GM19463 (cell line): ENCODE measurements around the gene SRSF11.
A peak's percentile ranks its signal among the peaks of the same experiment; 100 is the strongest.

Experiments
- ATAC-seq: cut with Tn5 transposase; IDR thresholded peaks from one replicate; pipeline ENCODE4 v1.9.1; 2021; ENCODE audit warnings: mild to moderate bottlenecking, moderate library complexity; ENCODE audit not compliant: unreplicated experiment

Gene SRSF11

DNA sequence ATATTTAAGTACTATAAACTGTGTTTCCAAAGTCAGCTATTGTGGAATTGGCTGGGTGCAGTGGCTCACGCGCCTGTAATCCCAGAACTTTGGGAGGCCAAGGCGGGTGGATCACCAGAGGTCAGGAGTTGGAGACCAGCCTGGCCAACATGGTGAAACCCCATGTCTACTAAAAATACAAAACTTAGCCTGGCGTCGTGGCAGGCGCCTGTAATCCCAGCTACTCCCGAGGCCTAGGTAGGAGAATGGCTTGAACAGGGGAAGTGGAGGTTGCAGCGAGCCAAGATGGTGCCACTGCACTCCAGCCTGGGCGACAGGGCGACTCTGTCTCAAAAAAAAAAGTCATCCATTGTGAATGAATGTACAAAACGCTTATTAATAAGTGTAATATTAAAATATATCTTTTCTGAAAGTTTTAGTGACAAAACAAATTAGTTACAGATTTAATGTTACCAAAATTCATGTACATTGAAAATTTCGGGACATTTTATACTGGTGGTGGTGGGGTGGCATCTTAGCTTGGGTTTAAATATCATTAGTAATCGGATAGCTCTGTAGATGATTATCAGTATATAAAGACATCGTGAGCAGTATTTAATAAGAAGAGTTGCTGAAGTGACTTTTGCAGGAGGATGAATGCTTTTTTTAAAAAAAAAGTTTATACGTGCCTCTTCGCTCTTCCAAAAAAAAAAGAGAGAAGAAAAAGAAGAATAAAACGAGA lies 503 bp upstream of the SRSF11 start:
- peak; percentile 2 for ATAC-seq

DNA sequence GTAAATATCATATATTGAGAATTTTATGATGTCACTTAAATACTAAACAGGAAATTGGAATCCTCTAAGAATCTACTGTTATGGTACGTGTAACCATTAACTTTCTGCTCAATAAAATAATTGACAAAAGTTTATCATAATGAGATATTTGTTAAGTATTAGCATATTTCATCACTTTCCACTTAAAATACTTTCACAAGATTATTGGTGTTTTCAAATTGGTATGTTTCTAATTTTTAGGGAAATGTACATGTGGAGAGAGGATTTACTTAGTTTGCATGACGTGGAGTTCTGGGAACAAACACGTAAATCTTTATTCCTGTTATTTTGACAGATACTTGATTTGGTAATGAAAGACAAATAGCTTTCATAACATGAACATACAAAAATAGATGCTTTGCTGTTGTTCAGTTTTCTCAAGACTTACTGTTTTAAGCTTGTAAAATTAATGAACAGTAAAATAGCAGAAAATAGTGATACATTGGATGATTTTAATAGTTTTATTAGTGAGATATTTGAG lies 1.6 kb downstream of the SRSF11 start:
- no peak for ATAC-seq

DNA sequence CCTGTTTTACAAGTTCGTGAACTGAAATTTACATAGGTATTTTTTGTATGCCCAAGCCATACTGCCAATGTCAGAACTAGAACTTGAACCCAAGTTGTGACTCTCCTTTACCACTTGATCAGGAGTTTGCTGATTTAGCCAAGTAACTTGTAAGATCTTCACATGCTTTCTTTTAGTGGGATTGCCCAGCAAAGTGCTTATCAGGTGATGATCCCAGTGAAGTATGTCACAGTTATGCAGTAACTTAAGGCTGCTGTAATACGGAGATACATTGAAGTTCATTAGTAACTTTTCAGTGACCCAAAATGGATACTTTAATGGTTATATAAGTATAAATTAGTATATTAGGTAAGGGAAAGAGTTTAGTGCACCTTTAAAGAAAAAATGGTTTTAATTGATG lies 3.8 kb downstream of the SRSF11 start:
- no peak for ATAC-seq

DNA sequence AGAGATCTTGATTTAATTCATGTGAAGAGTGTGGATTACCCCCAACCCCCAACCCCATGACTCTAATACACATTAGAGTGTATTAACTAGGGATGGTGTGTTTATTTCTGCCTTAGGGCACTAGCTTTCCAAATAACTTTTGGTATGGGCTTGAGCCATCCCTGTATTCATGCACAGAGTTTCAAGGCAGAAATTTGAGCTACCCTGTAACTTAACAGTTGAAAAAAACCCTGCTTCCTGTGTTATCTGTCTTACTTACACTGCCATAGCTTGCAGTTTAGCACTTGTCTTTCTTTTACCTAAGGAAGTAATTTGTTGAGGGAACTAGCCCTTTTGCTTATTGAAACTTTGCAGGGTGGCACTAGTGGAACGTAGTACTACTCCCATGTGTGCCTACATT lies 6.3 kb downstream of the SRSF11 start:
- ATAC-seq = no peak

DNA sequence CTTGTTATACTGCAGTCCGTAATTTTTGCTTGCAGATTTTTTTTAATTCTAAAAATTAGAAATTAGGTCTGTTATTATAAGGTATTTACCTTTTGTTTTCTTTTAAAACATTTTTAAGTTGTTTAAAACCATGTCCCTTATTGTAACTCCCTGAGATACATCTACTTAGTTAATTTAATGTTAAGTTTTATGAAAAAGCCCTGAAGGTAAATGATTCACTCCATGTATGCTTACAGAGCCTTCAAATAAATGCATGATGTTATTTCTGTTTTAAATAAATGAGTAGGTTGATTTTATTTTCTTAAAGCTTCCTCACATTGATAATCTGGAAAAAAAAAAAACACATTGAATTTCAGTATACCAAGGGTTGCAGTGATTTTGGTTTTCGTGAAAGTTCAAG lies 7.5 kb downstream of the SRSF11 start:
- no peak for ATAC-seq

DNA sequence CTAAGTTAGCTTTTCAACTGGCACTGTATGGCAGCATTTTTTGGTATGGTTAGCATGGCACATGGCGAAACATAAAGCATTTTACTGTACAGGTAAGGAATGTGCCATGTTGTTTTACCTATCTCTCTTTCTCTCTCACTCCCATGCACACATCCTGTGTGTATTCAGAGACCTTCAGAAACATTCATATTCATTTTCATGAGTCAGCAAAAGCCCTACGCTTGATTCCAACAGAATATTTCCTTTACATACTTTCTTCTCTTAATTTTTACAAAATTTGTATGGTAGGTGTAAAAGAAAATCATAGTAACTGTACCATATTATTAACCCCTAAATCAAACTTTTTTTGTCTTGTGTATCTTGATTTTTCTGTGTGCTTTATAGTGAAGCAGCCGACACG lies 10.3 kb downstream of the SRSF11 start:
- no peak for ATAC-seq

DNA sequence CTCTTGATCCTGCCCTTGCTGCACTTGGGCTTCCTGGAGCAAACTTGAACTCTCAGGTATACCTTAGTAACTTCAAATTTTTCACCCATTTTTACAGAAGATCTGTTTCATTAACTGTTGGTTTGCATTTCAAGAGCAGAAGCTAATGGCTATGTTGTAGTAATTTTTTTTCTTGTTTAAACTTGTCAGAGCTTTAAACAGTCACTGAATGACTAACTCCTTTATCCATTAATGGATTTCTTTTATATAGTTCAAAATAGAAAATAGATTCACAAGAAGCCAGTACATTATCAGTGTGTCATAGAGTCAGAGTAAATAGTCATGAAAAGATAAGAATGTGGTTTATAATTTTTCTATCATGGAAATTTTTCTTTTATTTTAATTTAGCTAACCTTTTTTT lies 13.6 kb downstream of the SRSF11 start:
- ATAC-seq = no peak

DNA sequence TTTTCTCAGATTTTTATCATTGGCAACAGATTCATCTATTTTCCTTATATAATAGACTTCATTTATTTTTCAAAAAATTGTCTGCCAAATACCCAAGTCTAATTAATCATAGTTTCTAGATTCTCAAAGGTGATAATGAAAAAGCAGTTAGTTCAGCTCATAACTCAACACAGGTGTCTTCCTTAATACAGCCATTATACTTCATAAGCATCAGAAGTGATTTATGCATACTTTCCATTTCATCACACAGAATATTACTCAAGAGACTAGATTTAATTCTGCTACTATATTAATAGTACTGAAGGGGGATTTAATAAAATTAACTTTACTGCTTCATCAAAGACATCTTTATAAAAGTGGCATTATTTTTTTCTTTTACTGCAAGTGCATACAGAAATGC lies 18.8 kb downstream of the SRSF11 start:
- no peak for ATAC-seq

DNA sequence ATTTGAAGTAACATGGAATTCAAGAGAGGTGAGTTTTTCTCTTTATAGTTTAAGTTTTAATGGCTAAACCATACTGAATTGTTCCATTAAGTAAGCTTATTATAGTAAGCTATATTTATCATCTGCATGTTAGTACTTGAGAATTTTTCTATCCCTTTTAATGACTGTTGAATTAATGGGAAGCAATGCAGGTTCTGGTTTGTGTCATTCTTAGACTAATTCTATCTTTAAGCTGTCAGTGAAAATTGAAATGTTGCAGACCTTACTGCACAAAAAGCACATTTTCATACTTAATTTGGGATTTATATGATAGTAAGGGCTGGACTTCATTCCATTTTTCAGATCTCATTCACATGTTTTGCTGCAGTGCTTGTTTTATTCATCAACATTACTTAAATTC lies 25.9 kb downstream of the SRSF11 start:
- no peak for ATAC-seq

DNA sequence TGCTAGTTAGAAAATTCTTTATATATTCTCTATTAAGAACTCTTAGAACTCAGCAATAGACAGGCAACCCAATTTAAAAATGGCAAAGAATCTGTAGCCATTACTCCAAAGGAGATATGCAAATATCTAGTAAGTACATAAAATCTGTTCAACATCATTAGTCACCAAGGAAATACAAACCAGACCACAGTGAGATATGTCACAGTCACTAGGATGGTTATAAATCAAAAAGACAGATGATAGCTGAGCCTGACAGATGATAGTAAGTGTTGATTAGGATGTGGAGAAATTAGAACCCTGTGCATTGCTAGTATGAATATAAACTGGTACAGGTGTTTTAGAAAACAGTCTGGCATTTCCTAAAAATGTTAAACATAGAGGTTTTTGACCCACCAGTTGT lies 26.6 kb downstream of the SRSF11 start:
- ATAC-seq = no peak

DNA sequence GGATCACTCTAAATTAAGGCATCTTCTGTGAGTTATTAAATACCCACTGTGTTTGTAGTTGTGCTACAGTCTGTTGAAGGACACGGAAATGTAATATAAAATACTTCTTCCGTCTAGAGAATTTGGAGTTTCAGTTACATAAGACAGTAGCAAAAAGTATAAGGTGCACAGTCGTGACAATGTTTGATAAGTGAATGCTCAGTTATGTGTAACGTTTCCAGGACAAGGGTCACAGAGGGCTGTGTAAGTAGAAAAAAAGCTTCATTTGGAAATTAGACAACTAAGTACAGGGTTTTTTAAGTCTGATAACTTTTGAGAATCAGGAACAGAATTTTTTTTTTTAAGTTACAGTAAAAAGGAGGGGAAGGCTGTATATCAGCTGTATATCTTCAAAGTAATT lies 27.5 kb downstream of the SRSF11 start:
- ATAC-seq = no peak

DNA sequence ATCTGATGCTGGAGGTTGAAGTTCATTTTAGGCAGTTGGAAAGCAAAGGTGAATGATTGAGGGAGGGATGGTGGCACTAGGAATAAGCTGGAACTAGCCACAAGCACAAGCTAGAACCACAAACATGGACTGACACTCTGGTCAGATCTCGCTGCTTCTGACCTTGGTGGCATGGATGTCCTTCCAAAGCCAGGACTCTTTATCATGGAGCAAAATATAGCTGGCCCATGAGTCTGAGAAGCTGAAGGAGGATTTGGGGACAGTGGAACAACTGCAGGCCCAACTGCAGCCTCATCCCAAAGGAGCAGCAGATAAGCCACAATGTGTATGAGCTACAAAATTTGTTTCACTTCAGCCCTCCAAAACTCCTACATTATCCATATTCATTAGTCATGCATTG lies 35.5 kb downstream of the SRSF11 start:
- ATAC-seq = no peak

DNA sequence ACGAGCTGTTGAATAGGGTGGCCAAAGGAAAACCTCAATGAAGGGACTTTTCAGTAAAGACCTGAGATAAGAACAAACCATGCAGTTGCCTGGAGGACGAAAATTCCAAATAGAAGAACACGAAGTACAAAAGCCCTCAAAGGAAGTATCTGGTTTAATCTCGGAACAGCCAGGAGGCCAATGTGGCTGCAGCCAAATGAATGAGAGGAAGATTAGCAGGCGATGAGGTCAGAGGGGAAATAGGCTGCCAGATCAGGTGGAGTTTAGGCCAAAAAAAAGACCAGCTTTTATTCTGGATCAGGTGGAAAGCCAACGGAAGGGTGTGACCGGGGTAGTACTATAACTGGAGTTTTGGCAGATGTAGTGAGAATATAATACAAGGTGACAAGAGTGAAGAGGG lies 43.7 kb downstream of the SRSF11 start:
- no peak for ATAC-seq

DNA sequence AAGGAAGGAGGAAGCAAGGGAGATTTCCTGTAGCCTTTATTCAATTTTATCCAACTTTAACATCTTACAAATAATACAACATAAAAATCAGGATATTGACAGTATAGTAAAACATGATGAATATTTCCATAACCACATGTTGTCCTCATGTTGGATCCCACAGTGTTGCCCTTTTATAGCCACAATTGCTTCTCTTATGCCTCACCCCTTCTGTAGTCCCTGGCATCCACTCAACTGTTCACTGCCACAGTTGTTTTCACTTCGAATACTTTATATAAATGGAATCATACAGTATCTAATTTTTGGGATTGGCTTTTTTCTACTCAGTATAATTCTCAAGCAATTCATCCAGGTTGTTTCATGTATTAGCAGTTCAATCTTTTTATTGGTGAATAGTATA lies 44.8 kb downstream of the SRSF11 start:
- ATAC-seq = no peak

DNA sequence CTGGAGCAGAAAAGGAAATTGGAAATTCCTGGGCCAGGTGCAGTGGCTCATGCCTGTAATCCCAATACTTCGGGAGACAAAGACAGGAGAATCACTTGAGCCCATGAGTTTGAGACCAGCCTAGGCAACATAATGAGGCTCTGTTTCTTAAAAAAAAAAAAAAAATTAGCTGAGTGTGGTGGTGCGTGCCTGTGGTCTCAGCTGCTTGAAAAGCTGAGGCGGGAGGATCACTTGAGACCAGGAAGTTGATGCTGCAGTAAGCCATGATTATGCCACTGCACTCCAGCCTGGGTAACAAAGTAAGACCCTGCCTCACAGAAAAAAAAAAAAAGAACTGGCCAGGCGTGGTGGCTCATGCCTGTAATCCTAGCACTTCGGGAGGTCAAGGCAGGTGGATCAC lies 56.7 kb downstream of the SRSF11 start:
- ATAC-seq = no peak

DNA sequence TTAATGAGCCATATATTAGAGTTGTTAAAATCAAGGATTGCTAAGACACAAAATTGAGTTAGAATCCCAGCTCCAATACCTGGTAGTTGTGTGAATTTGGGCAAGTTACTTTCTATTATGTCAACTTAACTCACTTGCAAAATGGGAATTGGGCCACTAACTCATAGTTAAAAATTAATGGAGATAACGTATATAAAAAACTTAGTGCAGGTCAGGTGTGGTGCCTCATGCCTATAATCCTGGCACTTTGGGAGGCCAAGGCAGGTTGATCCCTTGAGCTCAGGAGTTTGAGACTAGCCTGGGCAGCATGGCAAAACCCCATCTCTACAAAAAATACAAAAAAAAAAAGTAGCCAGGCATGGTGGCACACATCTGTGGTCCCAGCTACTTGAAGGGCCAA lies 57.5 kb downstream of the SRSF11 start:
- no peak for ATAC-seq

DNA sequence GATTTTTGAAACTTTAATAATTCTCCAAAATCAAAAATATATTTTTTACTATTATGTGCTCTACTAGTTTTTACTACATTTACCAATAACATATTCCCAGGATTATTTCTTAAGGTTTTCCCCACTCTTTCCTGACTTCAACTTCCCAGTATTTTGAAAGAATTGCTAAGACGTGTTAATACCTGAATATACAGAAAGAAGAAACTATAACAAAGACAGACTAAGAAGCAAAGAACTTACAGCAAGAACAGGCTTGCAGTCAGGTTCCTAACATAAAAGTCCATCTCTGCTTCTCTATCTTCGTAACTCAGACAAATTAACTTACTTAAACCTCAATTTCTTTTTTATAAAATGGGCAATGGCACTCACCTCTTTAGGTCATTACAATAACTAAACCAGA lies 63.2 kb downstream of the SRSF11 start:
- ATAC-seq = no peak

DNA sequence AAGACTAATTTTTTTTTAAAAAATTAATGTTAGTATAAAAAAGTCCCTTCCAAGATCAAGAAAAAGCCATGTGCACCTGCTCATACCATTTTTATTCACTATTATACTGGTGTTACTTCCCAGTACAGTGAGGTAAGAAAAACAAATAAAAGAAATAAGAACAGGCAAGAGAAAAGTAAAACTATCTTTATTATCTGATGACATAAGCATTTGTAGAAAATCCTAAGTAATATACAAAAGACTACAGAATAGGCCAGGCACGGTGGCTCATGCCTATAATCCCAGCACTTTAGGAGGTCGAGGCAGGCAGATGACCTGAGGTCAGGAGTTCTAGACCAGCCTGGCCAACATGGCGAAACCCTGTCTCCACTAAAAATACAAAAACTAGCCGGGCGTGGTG lies 65.3 kb downstream of the SRSF11 start:
- ATAC-seq = no peak

DNA sequence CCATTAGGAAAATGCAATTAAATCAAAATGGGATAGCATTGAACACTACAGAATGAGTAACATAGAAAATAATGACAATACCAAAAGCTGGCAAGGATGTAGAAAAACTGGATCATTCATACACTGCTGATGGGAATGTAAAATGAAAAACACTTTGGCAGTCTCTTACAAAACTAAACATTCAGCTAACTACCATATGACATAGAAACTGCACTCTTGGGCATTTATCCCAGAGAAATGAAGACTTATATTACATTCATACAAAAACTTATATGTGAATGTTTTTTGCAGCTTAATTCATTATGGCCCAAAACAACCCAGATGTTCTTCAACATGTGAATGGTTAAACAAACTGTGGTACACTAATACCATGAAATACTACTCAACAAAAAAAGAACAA lies 67.0 kb downstream of the SRSF11 start:
- no peak for ATAC-seq

DNA sequence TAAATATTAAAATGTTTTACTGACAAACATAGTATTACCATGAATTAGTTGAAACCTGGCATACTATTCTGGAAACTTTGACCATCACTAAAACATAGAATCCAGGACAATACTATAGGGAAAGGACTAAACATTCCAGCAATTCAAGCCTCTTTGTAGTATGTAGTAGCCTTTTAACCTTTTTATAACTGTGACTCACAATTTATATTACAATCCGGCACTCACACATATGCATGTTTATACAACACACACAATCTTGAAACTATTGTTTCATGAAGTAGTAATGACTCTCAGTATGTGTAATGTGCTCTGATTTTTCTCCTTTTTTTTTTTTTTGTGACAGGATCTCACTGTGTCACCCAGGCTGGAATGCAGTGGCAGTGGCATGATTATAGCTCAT lies 69.0 kb downstream of the SRSF11 start:
- no peak for ATAC-seq

DNA sequence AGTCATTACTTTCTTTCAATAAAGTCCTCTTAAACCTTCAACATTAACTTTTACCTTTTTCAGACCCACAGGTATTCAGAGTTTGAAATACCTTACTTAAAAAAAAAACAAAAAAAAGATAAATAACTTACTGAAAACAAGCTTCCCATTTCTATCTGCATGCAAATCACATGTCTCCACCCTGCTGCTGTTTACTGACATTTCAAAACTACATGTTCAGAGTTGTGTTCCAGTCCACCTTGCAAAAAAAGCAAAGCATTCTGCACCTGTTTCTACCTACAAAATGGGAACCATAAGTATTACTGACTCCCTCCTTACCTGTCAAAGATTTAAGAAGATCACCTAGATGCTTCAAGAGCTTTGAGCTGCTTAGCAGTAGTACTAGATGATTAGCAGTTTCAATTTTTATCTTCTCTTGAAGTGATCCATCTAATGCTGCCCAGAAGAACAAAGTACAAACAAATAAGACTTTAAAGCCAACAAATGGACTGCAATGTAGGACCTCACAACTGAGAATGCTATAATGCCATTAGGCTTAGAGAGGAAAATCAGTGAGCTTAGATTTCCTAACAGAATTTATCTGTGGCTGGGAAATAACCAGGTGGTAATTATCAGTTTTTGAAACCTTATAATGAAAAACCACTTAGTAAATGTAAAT lies 72.1 kb downstream of the SRSF11 start:
- no peak for ATAC-seq

DNA sequence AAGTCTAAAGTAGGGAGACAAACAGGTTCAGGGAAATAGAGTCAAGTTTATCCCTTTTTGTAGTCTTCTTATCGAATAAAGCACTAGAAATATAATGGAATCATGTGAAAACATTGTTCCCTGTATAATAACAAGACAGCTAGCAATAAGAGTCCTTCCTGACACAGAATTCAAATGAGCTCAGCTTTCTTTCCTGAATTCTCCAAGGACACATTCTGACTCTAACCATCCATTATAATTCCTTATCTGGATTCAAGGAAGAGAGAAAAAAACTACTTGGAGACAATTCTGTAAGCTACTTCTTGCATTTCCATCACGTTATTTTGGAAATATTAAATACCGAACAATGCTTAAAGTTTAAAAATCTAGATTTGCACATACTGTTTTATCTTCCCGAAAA lies 74.6 kb downstream of the SRSF11 start:
- no peak for ATAC-seq

DNA sequence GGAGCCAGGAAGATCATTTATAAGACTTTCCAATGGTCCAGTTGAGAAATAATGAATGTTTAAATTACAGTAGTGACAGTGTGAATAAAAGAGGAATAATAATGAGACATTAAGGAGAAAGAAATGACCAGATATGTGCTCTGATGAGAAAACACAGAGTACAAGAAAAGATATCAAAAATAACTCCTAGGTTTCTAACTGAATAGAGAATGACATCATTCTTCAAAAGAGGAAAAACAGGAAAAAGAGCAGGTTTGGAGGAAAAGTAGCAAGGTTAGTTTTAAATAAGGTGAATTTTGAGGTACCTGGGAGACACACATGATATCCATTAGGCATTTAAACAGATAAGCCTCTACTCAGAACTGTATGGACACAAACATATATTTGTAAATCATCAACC lies 78.3 kb downstream of the SRSF11 start:
- no peak for ATAC-seq
